Medulla oblongata (tissue), 1 donor: ENCODE data around the gene FAM53A.

Source experiments
- DNase-seq: peaks from one replicate; pipeline ENCODE4 v3.0.0-alpha.2; 2015; ENCODE audit errors: extremely low spot score

Gene FAM53A

DNA sequence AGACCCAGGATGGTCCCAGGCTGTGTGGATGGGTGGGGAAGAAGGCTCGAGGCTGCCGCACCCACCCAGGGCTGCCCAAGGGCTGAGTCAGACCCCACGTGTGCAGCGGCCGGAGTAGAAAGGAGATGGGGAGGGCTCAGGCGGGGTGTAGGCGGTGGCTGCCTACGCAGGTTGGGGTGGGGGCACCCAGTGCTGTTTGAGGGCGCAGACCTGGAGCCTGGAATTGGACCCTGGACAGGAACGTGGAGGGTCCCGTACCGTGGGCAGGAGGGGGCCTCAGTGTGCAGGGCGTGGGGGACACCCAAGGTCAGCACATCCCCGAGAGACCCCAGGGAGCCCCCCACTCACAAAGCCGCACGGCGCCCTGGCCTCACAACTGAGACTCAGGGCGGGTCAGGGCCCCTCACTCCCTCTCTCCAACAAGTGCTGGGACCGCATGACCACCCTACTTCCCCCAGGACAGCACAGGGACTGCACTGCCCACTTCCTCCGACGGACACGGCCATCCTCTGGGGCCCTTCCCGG is 79.9 kb downstream of the FAM53A start:
- DNase-seq, result no peak

- no peak for DNase-seq
Observed at GRCh38 chr4:1603413-1604135, 80.5 kb downstream of the FAM53A start.

DNA sequence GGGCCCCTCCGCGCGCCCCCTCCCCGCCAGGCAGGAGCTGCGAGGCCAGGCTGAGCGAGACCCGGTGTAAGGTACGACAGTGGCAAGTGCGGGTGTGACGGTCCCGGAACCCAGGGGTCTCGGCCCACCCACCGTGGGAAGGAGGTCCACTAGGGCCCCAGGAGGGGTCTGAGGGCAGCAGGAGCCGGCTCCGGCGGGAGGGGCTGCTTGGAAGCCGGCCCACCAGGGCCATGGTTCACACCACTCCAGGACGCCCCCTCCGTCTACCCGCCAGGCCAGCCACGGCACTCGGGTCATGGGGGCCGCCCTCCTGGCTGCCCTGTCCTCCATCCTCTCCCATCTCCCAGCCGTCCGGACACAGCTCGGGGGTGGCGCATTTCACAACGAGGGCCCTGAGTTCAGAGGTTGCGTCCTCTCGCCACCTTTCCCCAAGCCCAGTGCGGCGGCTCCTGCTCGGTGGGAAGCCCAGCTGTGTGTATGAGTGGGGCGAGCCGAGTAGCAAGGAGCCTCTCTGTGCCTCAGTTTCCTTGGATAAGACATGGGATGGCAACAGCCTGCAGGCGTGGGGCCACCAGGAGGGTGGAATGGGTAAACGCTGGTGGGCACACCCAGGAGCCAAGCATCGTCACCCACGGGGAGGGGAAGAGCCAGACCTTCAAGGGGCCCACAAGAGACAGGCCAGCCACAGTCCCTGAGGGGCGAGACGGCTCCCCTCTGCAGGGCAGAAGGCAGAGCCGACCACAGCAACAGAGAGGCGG is 81.3 kb downstream of the FAM53A start:
- no peak for DNase-seq

DNA sequence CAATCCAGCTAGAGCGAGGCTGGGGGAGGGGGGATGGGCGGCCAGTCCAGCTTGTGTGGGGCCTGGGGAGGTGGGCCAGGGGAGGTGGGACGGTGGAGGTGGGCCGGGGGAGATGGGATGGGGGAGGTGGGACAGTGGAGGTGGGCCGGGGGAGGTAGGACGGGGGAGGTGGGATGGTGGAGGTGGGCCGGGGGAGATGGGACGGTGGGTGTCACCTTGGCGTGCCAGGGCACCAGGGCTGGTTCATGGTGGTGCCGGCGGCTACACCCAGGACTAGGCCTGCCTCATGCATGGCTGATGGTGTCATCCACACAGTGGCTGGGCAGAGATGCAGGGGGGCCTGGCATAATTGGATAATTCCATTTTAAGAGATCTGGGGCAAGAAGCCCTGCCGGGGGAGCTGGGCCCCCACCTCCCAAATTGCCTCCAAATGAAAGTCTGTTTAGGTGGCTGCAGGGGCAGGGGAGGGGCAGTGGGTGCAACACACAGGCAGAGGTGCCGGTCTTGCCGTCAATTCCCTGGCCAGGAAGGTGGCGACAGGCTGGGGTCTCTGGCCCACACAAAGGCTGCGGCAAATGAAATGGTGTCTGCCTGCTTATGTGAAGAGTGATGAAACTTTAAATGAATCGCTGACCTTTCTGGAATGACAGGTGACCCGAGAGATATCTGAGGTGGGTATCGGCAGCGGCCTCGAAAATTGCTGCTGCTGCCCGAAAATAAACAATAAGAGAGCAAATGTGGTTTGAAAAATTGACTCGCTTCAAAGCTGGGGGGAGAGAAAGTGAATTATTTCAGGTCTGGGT is 82.1 kb downstream of the FAM53A start:
- DNase-seq, result no peak

GRCh38 chr4:1601533-1601835 is 82.6 kb downstream of the FAM53A start:
- no peak for DNase-seq

GRCh38 chr4:1600811-1601532 is 83.1 kb downstream of the FAM53A start:
- DNase-seq, result no peak

DNA sequence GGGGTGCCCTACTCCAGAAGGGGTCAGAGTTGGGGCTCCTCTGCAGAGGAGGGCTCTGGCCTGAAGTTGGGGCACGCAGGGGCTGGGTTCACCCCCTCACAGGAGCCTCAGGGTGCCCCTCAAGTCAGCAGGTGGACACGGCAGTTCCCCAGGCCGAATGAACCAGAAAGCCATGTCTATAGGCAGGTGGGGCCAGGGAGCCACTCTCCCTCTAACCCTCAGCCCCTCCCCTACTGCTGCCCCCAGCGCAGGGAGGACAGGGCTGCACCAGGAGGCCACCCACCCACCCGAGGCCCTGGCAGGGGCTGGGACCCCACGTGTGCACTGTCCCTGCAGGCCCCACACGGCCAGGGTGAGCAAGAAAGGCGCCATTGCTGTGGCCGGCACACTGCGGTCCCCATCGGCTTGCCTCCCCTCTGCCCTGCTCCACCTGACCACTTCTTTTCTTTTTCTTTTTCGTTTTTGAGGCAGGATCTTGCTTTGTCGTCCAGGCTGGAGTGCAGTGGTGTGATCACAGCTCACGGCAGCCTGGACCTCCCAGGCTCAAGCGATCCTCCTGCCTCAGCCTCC is 83.8 kb downstream of the FAM53A start:
- no peak for DNase-seq

GRCh38 chr4:1599491-1600210 is 84.5 kb downstream of the FAM53A start:
- DNase-seq, result no peak

DNA sequence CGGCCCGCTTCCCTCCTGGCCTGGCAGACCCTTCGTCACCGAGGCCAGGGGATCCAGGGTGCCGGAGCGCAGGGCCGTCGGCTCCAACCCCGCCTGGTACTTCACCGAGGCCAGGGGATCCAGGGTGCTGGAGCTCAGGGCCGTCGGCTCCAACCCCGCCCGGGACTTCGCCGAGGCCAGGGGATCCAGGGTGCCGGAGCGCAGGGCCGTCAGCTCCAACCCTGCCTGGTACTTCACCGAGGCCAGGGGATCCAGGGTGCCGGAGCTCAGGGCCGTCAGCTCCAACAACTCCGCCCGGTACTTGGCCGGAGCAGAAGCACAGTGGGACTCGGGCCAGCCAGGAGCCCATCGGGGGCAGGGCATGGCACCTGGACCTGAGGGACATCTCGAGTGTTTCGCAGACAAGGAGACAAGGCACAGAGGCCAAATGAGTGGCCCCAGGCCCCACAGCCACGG is 85.1 kb downstream of the FAM53A start:
- no peak for DNase-seq

GRCh38 chr4:1598206-1599025 is 85.7 kb downstream of the FAM53A start:
- no peak for DNase-seq

DNA sequence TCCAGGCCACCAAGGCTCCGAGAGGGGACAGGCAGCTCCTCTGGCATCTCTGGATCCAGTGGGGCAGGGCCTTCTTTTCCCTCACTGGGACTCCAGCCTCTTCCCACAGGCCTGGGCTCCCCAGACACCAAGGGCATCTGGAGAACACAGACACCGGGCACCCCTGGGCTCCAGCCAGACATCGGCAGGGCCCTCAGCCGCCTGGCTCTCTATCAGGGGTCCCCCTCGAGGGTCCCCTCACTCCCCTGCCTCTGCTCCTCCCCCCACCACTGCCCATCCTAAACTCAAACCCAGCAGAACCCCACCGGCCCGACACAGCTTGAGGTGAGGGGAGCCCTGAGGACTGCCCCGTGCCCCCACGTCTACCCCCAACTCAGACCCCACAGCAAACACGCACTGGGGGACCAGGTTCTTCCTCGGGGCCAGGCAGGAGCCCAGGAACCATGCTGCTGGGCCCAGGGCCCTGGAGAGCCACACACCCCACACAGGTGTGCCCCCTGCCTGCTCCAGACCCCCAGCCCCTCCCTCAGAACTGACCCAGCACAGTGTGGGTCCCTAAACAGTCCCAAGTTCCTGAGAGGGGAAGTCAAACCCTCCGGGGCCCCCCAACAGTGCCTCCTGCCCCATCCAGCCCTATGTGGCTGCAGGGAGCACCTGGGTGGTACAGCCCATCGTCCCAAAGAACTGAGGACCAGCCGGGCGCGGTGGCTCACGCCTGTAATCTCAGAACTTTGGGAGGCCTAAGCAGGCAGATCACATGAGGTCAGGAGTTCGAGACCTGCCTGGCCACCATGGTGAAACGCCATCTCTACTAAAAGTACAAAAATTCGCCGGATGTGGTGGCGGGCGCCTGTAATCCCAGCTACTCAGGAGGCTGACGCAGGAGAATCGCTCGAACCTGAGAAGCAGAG is 86.8 kb downstream of the FAM53A start:
- DNase-seq, result no peak

DNA sequence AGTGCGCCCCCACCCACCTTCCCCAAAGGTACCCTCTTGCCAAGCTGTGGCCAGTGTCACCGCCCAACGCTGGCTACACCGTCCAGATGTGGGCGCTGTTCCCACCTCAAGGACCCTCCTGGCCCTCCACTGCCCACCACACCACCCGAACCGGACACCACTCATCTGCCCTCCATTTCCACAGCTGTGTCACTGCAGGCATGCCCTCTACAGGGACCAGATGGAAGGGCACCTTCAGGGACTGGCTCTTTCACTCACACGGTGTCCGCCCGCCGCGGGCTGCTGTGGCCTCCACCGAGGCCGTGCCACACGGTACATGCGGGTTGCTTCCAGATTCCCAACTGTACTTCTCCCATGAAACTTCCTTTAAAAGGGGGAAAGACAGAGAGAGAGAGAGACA is 87.7 kb downstream of the FAM53A start:
- no peak for DNase-seq

GRCh38 chr4:1595789-1596325 is 88.3 kb downstream of the FAM53A start:
- no peak for DNase-seq

DNA sequence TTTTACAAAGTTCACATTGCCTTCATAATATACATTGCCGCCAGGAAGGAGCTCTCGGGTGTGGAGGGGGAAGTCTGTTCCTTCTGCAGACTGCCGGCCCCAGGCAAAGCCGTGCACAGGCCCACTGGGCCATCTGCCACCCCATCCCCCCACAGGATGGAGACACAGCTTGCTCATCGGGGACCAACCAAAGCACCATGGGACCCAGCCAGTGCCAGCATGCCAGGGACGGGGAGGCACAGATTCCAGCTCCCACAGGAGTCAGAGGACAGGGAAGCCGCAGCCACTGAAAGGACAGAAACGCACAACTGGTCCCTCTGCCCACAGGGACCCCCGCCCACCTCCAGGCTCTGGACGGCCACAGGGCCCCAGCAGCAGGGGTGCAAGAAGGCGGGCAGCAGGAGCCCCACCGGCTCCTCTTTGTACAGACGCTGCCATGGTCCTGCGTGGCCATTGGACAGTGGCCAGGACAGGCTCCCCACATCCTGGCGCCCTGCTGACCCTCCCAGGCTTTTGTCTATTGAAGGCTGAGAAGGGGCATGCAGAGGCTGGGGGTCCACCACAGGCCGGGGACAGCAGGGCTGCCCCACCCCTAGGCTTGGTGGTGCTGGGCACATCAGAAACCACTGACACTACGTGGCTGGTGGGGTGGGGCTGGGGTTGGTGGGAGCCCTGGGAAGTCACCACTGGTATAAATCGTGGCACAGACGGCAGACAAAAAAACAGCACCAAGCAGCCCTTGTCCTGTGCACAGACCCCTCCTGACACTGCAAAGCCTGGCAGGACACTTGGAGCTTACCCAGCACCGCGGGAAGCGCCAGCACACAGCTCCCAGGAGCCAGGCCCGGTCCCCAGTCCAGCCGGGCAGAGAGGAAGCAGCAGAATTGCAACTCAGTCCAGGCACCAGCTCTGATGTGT is 89.0 kb downstream of the FAM53A start:
- no peak for DNase-seq

DNA sequence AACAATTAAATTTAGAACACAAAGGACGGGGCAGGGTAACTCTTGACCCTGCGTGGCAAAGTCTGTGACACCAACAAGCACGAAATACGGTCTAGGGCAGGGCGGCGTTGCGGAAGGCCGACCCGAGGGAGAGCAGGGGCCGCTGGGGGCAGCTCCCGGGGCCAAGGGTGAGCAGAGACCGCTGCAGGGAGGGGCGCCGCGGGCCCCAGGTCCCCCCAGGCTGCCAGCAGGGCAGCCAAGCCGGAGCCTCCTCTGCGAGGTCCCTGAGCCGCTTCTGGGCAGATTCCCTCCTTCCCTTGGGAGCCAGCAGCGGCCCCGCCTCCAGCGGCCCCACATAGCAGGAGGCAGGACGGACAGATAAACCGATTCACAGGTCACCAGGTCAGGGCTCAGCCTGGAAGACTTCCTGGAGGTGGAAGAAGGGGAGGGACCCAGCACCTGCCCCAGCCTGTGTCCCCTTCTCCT is 90.2 kb downstream of the FAM53A start:
- no peak for DNase-seq

DNA sequence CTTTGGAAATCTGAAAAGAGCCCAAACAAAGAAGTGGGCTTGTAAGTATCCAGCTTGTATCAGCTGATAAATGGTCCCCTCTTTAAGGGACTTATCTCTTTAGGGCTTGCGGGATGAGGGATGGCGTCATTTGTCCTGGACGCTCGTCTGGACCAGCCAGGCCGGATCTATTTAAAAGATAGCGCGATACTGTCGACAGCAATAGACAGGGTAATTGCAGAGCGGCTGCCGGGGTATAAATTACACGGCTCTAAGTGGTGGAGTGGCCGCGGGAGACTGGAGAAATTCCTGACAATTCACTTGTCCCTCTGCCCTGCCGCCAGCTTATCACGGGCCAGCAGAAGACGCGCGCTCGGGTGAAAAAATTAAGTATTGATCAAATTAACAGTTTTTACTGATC is 90.7 kb downstream of the FAM53A start:
- no peak for DNase-seq

DNA sequence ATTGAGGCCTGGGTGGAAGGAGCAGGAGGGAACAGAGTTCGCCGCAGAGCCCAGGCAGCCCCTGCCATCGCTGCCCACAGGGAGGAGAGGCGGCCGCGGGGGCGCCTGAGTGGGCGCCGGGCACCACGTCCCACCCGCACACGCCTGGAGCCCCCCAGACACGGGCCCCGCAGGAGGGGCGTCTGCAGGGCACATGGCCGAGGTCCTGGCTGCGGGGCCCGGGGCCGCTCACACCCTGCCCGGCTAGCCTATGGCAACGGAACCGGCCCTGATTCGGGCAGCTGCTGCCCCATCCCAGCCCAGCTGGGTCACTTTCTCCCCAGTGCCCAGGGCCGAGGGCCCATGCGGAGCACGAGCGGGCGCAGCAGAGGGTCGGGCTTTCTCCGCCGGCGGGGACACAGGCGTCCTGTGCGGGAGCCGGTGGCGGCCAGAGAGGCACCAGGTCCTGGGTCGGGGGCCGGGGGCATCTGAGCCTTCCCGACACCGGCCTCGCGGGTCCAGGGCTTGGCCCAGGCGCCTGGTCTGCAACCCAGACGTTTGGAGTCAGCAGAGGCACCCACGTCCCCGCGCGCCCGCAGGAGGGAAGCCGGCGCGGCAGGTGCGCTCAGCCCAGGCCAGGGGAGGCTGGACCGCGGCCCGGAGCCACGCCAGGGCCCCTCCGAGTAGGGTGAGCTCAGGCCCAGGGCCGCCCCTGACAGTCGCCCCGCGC is 91.2 kb downstream of the FAM53A start:
- DNase-seq, result no peak
